GM12864 (cell line): ENCODE measurements around the gene LTB4R.

Experiments
- DNase-seq: peaks from one replicate; pipeline ENCODE4 v3.0.0-alpha.2; 2011; ENCODE audit warnings: low read depth
- H3K4me3 ChIP-seq: 2 replicates; pipeline ENCODE4 v1.5.1; 2011; ENCODE audit warnings: mild to moderate bottlenecking, low read depth, low read length, control low read depth
- TF ChIP-seq, protein P1 (sequence below): IDR thresholded peaks from 2 replicates; pipeline ENCODE4 v1.5.1; 2011; ENCODE audit warnings: low read depth, mild to moderate bottlenecking, moderate library complexity, low read length, control low read depth, inconsistent platforms; ENCODE audit errors: missing control alignments

Gene LTB4R

DNA sequence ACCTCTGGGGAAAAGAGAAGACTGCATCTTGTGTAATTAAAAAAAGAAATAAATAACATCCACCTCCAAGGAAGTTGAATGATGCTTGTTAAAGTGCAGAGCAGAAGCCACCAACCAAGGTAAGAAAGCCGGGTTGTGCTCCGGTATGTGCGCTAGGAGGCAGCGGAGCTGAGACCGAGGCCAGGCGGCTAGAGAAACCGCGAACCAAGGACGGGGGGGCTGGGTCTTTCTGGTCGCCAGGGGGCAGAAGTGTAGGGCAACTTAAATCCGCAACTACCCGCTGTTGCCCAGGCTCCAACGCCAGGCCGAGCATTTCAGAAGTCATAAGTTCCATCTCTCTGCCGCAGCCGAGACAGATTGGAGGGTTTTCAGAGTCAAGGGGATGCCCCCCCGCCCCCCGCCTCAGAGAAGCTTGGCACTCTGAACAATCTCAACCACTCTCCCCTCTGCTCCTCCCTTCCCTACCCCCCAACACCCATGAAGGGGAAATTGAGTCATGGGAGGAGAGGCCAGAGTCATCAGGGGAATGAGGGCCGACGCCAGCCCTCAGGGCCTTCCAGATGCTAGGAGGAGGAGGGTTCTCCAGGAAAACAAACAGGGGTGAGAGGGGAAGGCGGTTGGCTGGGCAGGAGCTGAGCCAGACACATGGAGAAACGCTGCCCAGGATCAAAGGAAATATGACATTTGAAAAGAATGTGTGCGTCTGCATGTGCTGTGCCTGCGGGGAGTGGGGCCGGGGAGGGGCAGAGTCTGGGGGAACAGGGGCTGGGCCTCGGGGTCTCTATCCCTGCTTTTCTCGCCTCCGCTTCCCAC is 54.5 kb downstream of the LTB4R start:
- TF ChIP-seq, protein P1, sequence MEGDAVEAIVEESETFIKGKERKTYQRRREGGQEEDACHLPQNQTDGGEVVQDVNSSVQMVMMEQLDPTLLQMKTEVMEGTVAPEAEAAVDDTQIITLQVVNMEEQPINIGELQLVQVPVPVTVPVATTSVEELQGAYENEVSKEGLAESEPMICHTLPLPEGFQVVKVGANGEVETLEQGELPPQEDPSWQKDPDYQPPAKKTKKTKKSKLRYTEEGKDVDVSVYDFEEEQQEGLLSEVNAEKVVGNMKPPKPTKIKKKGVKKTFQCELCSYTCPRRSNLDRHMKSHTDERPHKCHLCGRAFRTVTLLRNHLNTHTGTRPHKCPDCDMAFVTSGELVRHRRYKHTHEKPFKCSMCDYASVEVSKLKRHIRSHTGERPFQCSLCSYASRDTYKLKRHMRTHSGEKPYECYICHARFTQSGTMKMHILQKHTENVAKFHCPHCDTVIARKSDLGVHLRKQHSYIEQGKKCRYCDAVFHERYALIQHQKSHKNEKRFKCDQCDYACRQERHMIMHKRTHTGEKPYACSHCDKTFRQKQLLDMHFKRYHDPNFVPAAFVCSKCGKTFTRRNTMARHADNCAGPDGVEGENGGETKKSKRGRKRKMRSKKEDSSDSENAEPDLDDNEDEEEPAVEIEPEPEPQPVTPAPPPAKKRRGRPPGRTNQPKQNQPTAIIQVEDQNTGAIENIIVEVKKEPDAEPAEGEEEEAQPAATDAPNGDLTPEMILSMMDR: peak; percentile 67
- peak; percentile 61 for DNase-seq
- peak overlapping the region; percentile 41 for H3K4me3 ChIP-seq

DNA sequence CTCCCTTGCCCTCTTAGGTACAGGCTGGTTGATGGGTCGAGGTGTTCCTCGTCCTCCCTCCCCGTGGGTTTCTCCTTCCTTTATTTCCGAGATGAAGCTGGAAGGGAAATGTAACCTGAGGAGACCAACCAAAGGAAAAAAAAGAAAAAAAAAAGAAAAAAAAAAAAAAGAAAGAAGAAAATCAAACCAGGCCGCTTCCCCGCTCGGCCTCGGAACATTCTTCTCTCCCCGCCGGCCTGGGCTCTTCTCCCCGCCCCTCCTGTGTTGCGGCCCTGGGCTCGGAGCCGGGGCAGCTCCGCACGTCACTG is 55.1 kb downstream of the LTB4R start:
- H3K4me3 ChIP-seq: peak overlapping the region; percentile 41
- DNase-seq: no peak
- TF ChIP-seq, protein P1: no peak

DNA sequence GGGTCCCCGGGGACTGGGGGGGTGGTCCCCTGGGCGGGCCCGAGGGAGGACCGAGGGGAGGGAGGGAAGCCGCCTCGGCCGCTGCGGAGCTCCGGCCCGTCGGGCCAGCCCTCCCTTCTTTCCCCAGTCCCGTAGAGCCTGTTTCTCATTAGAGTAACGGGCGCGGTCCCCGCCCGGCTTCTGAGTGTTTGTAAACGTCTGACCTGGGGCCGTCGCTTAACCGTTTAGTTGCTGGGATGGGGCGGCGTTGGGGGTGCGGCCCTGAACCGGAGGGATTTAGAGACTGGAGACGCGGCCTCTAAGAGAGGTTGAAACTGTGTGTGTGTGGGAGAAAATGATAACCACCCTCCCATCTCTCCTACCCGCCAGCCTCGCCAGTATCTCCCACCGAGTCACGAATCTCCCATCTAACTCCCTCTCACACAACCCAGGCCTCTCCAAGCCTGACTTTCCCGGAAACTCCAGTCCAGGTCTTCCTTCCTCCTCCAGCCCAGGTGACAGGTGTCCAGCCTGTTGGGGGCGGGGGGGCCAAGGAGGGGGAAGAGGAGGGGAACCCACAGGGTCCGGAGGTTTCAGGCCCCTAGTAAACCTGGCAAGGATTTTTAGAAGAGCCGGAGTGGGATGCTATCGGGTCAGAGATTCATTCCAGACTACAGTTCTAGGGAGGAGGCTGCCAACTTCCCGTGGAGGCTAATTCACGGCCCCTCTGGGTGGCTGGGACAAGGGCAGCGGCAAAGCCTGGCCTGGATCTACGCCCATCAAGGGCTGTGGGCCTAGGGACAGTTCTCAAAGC is 55.6 kb downstream of the LTB4R start:
- H3K4me3 ChIP-seq: peak overlapping the region; percentile 41
- TF ChIP-seq, protein P1: no peak
- peak; percentile 46 for DNase-seq
